HepG2 (cell line): Measurements from ENCODE around the gene ARHGAP15. TPM values are rescaled to one million over a fixed set of nuclear protein-coding genes. Genes with fewer than 3 reads are reported as not detected.

ENCODE experiments used
- ATAC-seq: fragments of 200-7000 bp; cut with Tn5 transposase; 3 replicates; pipeline ENCODE4 v1.9.1; 2020; ENCODE audit warnings: mild to moderate bottlenecking, moderate library complexity
- BruUV-seq: library from RNA; stranded (reverse); fragments of 400-500 nt; replicated peaks from 2 replicates; lab custom pipeline; 2021; lab: Mats Ljungman, UMichigan
- CTCF ChIA-PET: fragments of 300-600 bp; formaldehyde crosslinking; extraction: SDS; loops from one replicate; lab custom pipeline; 2021; ENCODE audit warnings: low total read pairs, inconsistent platforms, low intra/inter-chr PET ratio; lab: Yijun Ruan, JAX
- POLR2A ChIA-PET: fragments of 350-600 bp; sonication (Branson Sonifier 250); formaldehyde crosslinking; loops from one replicate; lab custom pipeline; 2020; ENCODE audit warnings: antibody characterized with exemption, inconsistent platforms; lab: Yijun Ruan, JAX
- DNase-seq: peaks from one replicate; pipeline ENCODE4 v3.0.0-alpha.2; 2015; ENCODE audit warnings: low spot score
- FAIRE-seq: peaks from 3 replicates; lab custom pipeline; 2011; peaks lifted over from hg19 to GRCh38; lab: Jason Lieb, UNC
- H2AFZ ChIP-seq: one replicate; pipeline ENCODE4 v1.6.1; 2011; ENCODE audit warnings: low read length, inconsistent platforms
- H3K27ac ChIP-seq: fragments of 300-600 bp; 3 replicates; pipeline ENCODE4 v1.8.0; 2011; ENCODE audit warnings: mixed run types, mild to moderate bottlenecking, mixed read lengths, low read length, inconsistent platforms; ENCODE audit not compliant: insufficient read depth; ENCODE audit errors: extremely low read length
- H3K27me3 ChIP-seq, 2 experiments: fragments of 200-600 bp in 1 of 2; 2 replicates in 1 of 2; 3 replicates in 1 of 2; pipeline versions ENCODE4 v1.6.0 to v1.8.0; 2011; ENCODE audit warnings: low read length in 2 of 2, mild to moderate bottlenecking in 2 of 2, moderate library complexity in 2 of 2, inconsistent platforms in 1 of 2; ENCODE audit not compliant: insufficient read depth in 2 of 2, control insufficient read depth in 1 of 2
- H3K36me3 ChIP-seq, 2 experiments: fragments of 200-600 bp in 1 of 2; replicated peaks in 1 of 2; 2 replicates in 1 of 2; 3 replicates in 1 of 2; pipeline versions ENCODE4 v1.5.1 to v1.8.0; 2011; ENCODE audit warnings: low read length in 2 of 2, inconsistent platforms in 1 of 2; ENCODE audit not compliant: insufficient read depth in 2 of 2, control insufficient read depth in 1 of 2
- H3K4me1 ChIP-seq: 2 replicates; pipeline ENCODE4 v1.5.1; 2012; ENCODE audit warnings: low read length, inconsistent platforms; ENCODE audit not compliant: insufficient read depth
- H3K4me2 ChIP-seq: 2 replicates; pipeline ENCODE4 v1.6.0; 2011; ENCODE audit warnings: low read depth, low read length, inconsistent platforms
- H3K4me3 ChIP-seq, 3 experiments: fragments of 200-600 bp in 1 of 3; sonication (generic), shearing (Covaris generic) in 1 of 3; replicated peaks in 1 of 3; 2 replicates each; pipeline ENCODE4 v1.5.1; 2011 to 2016; ENCODE audit warnings: low read length in 3 of 3, inconsistent platforms in 2 of 3, low read depth in 2 of 3, mild to moderate bottlenecking in 2 of 3, control low read depth in 1 of 3, mixed read lengths in 1 of 3; ENCODE audit not compliant: insufficient read depth in 1 of 3
- H3K79me2 ChIP-seq: one replicate; pipeline ENCODE4 v1.6.1; 2011; ENCODE audit warnings: low read length, inconsistent platforms; ENCODE audit not compliant: insufficient read depth
- H3K9ac ChIP-seq: 2 replicates; pipeline ENCODE4 v1.6.0; 2011; ENCODE audit warnings: mild to moderate bottlenecking, low read depth, low read length, inconsistent platforms; ENCODE audit not compliant: insufficient read depth
- H3K9me3 ChIP-seq: 2 replicates; pipeline ENCODE4 v1.5.1; 2012; ENCODE audit warnings: mild to moderate bottlenecking, low read length
- H4K20me1 ChIP-seq: 2 replicates; pipeline ENCODE4 v1.6.0; 2011; ENCODE audit warnings: inconsistent platforms, mild to moderate bottlenecking, low read length, moderate library complexity; ENCODE audit not compliant: insufficient read depth
- ATF2 ChIP-seq: sonication (generic); formaldehyde crosslinking; IDR thresholded peaks from 2 replicates; pipeline ENCODE4 v1.4.0; 2020; ENCODE audit warnings: missing genetic modification reagents
- GATAD1 ChIP-seq: IDR thresholded peaks from 2 replicates; pipeline ENCODE4 v1.6.1; 2016; ENCODE audit warnings: missing genetic modification reagents, missing compliant biosample characterization
- KAT8 ChIP-seq: IDR thresholded peaks from 2 replicates; pipeline ENCODE4 v1.6.1; 2016; ENCODE audit warnings: missing genetic modification reagents, missing compliant biosample characterization
- MNT ChIP-seq: fragments of 450-650 bp; IDR thresholded peaks from 2 replicates; pipeline ENCODE4 v1.6.1; 2016
- NBN ChIP-seq: fragments of 450-650 bp; conservative IDR thresholded peaks from 2 replicates; pipeline ENCODE4 v1.6.1; 2017
- RNF2 ChIP-seq: fragments of 450-650 bp; conservative IDR thresholded peaks from 2 replicates; pipeline ENCODE4 v1.6.1; 2016; ENCODE audit warnings: low read depth
- SMAD1 ChIP-seq: sonication (generic); formaldehyde crosslinking; IDR thresholded peaks from 2 replicates; pipeline ENCODE4 v1.4.0; 2020; ENCODE audit warnings: missing genetic modification reagents, low read depth, mild to moderate bottlenecking, borderline replicate concordance
- ZNF33B ChIP-seq: sonication (generic); formaldehyde crosslinking; IDR thresholded peaks from 2 replicates; pipeline ENCODE4 v1.5.1; 2020; ENCODE audit warnings: mild to moderate bottlenecking, missing genetic modification reagents
- WGBS: methylation state at CpG from one replicate; pipeline ENCODE4 v1.1.6; 2017; ENCODE audit warnings: low lambda C conversion rate; 5-methylcytosine and 5-hydroxymethylcytosine counted together
- in situ Hi-C: cut with HindIII; loops from 2 replicates; pipeline ENCODE4 v1.10.0; 2017; ENCODE audit warnings: low pct_unique_long_range_greater_than_20kb; ENCODE audit not compliant: extremely low pct_ligation_motif_present
- intact Hi-C: fragments of 100-400 bp; cut with micrococcal nuclease; formaldehyde crosslinking; loops from one replicate; pipeline ENCODE4 v1.10.0; 2022; ENCODE audit not compliant: unreplicated experiment
- polyA plus RNA-seq, 8 experiments: library from polyadenylated mRNA; depleted of rRNA in 3 of 8; stranded (reverse) in 7 of 8; unstranded in 1 of 8; fragments of >200 nt; fragmentation: Illumina TruSeq in 4 of 8; extraction: Trizol in 4 of 8; gene quantifications; 2 replicates each; pipeline versions ENCODE4 v1.2.1 to v1.2.3, GENCODE V29; 2011 to 2016; ENCODE audit warnings: low read depth in 4 of 8, missing spikeins in 1 of 8, mixed read lengths in 1 of 8; ENCODE audit not compliant: insufficient read depth in 1 of 8
- total RNA-seq, 5 experiments: library from RNA; depleted of rRNA; stranded (reverse); fragments of >200 nt; fragmentation: Illumina TruSeq; extraction: Trizol; gene quantifications; 2 replicates each; pipeline ENCODE4 v1.2.3, GENCODE V29; 2016; ENCODE audit warnings: low read depth in 1 of 5

Gene ARHGAP15
- total and polyA plus RNA-seq, 2 of the 13 experiments (the other 11 are each of a cell fraction or from before 2014, with no cell fraction given): 0.04 TPM; not detected in 1

GRCh38 chr2:143312441-143312840 is 183.2 kb downstream of the ARHGAP15 start:
- H3K36me3 ChIP-seq: no peaks in the 10 kb centered on the region
- H3K27me3 ChIP-seq: no peaks in the 10 kb centered on the region
- no peaks in the 10 kb centered on the region for H3K9me3 ChIP-seq
- in situ Hi-C loops (no loop called here), intact Hi-C loops (no loop called here)
- no peak for FAIRE-seq
- BruUV-seq: no TSS peak
- DNase-seq: no peak
- POLR2A ChIA-PET: no interaction called here
- H3K4me1 ChIP-seq: no peaks in the 10 kb centered on the region
- TF ChIP-seq SMAD1 (CRISPR knock-in tag) (no peak), KAT8 (CRISPR knock-in tag) (no peak), GATAD1 (CRISPR knock-in tag) (no peak), ATF2 (CRISPR knock-in tag) (no peak), NBN (no peak), ZNF33B (CRISPR knock-in tag) (no peak)
- TF ChIP-seq, all 625 proteins: peak for 0
- no peak overlapping the region for H3K4me2 ChIP-seq
- H3K4me3 ChIP-seq: no peak overlapping the region
- no peaks in the 10 kb centered on the region for H3K79me2 ChIP-seq
- no peak overlapping the region for H3K27ac ChIP-seq
- no peak for ATAC-seq
- CTCF ChIA-PET: no interaction called here
- H3K9ac ChIP-seq: no peak overlapping the region
- WGBS: 20% methylated on average over 4 of the region's 4 CpGs
- H2AFZ ChIP-seq: no peak overlapping the region
- no peaks in the 10 kb centered on the region for H4K20me1 ChIP-seq

- BruUV-seq: no TSS peak
- intact Hi-C loops: no loop called here
- POLR2A ChIA-PET: no interaction called here
Observed at GRCh38 chr2:143313861-143314260, 184.6 kb downstream of the ARHGAP15 start.

More at GRCh38 chr2:143313861-143314260, 184.6 kb downstream of the ARHGAP15 start:
- TF ChIP-seq RNF2 (no peak), MNT (peak; percentile 98)
- no peaks in the 10 kb centered on the region for H3K9me3 ChIP-seq
- H3K79me2 ChIP-seq: no peaks in the 10 kb centered on the region
- H3K4me3 ChIP-seq: no peak overlapping the region
- ATAC-seq: no peak
- CTCF ChIA-PET: no interaction called here
- H3K9ac ChIP-seq: no peak overlapping the region
- no peak overlapping the region for H3K4me2 ChIP-seq
- DNase-seq: no peak
- no peak overlapping the region for H3K27ac ChIP-seq
- no peak overlapping the region for H2AFZ ChIP-seq
- no peaks in the 10 kb centered on the region for H4K20me1 ChIP-seq
- 6% methylated on average over 2 of the region's 2 CpGs for WGBS
- H3K27me3 ChIP-seq: no peaks in the 10 kb centered on the region
- FAIRE-seq: no peak
- in situ Hi-C loops: no loop called here
- H3K4me1 ChIP-seq: no peaks in the 10 kb centered on the region
- H3K36me3 ChIP-seq: no peaks in the 10 kb centered on the region
